K562 (cell line): ENCODE results near the gene OSBPL1A. TPM values are rescaled to one million over a fixed set of nuclear protein-coding genes. Genes with fewer than 3 reads are reported as not detected.

Experiments
- ATAC-seq: fragments of 200-7000 bp; cut with Tn5 transposase; 3 replicates; pipeline ENCODE4 v1.9.1; 2020; ENCODE audit warnings: moderate library complexity
- BruUV-seq: library from RNA; stranded (reverse); fragments of 400-500 nt; replicated peaks from 2 replicates; lab custom pipeline; 2021; lab: Mats Ljungman, UMichigan
- CTCF ChIA-PET: fragments of 300-600 bp; formaldehyde crosslinking; extraction: SDS; loops from one replicate; lab custom pipeline; 2021; ENCODE audit warnings: low intra/inter-chr PET ratio; lab: Yijun Ruan, JAX
- POLR2A ChIA-PET: fragments of 300-600, 350-650 bp; sonication (Branson Sonifier 250); formaldehyde crosslinking; extraction: SDS; loops from one replicate; lab custom pipeline; 2021; ENCODE audit warnings: antibody characterized with exemption, inconsistent platforms; lab: Yijun Ruan, JAX
- DNase-seq, 4 experiments: peaks; one replicate each; pipeline versions ENCODE4 v3.0.0 to v3.0.0-alpha.2; 2011 to 2018; ENCODE audit warnings: low spot score in 3 of 4, mixed read lengths in 3 of 4; ENCODE audit errors: extremely low read depth in 1 of 4
- FAIRE-seq: peaks from 2 replicates; lab custom pipeline; 2011; peaks lifted over from hg19 to GRCh38; lab: Jason Lieb, UNC
- H2AFZ ChIP-seq: 2 replicates; pipeline ENCODE4 v1.6.0; 2011; ENCODE audit warnings: low read depth, low read length, control low read depth, inconsistent platforms
- H3K27ac ChIP-seq: fragments of 200-600 bp; 3 replicates; pipeline ENCODE4 v1.8.0; 2011; ENCODE audit warnings: low read depth, mild to moderate bottlenecking, control low read depth, inconsistent platforms, low read length, moderate library complexity, mixed read lengths; ENCODE audit errors: extremely low read depth
- H3K27me3 ChIP-seq, 2 experiments: fragments of 300-600 bp in 1 of 2; 2 replicates in 1 of 2; 3 replicates in 1 of 2; pipeline versions ENCODE4 v1.6.0 to v1.8.0; 2011; ENCODE audit warnings: inconsistent platforms in 2 of 2, low read length in 2 of 2, mild to moderate bottlenecking in 1 of 2, mixed read lengths in 1 of 2, moderate library complexity in 1 of 2; ENCODE audit not compliant: control insufficient read depth in 2 of 2, insufficient read depth in 2 of 2
- H3K36me3 ChIP-seq: fragments of 300-600 bp; 3 replicates; pipeline ENCODE4 v1.8.0; 2011; ENCODE audit warnings: mild to moderate bottlenecking, low read length, inconsistent platforms; ENCODE audit not compliant: control insufficient read depth, insufficient read depth
- H3K4me1 ChIP-seq, 2 experiments: fragments of 200-600 bp in 1 of 2; replicated peaks in 1 of 2; 2 replicates in 1 of 2; 3 replicates in 1 of 2; pipeline versions ENCODE4 v1.5.1 to v1.8.0; 2011; ENCODE audit warnings: inconsistent platforms in 2 of 2, low read length in 2 of 2, mild to moderate bottlenecking in 1 of 2, mixed read lengths in 1 of 2, moderate library complexity in 1 of 2; ENCODE audit not compliant: control insufficient read depth in 2 of 2, insufficient read depth in 2 of 2
- H3K4me2 ChIP-seq: 2 replicates; pipeline ENCODE4 v1.6.1; 2011; ENCODE audit warnings: low read length, control low read depth, inconsistent platforms, mixed read lengths; ENCODE audit not compliant: insufficient read depth
- H3K4me3 ChIP-seq: fragments of 200-600 bp; sonication (generic), shearing (Covaris generic); 2 replicates; pipeline ENCODE4 v1.5.1; 2016; ENCODE audit warnings: control low read depth, inconsistent platforms
- H3K79me2 ChIP-seq: fragments of 200-600 bp; 3 replicates; pipeline ENCODE4 v1.8.0; 2011; ENCODE audit warnings: low read length, inconsistent platforms; ENCODE audit not compliant: control insufficient read depth, insufficient read depth
- H3K9ac ChIP-seq, 2 experiments: 2 replicates each; pipeline versions ENCODE4 v1.6.0 to v1.6.1; 2011; ENCODE audit warnings: low read depth in 2 of 2, low read length in 2 of 2, control low read depth in 1 of 2, inconsistent platforms in 1 of 2, mild to moderate bottlenecking in 1 of 2, mixed read lengths in 1 of 2; ENCODE audit not compliant: insufficient read depth in 1 of 2
- H3K9me1 ChIP-seq: one replicate; pipeline ENCODE4 v1.6.0; 2011; ENCODE audit warnings: inconsistent platforms, mild to moderate bottlenecking, low read length, moderate library complexity; ENCODE audit not compliant: control insufficient read depth, insufficient read depth
- H3K9me3 ChIP-seq: replicated peaks from 2 replicates; pipeline ENCODE4 v1.5.1; 2011; ENCODE audit warnings: low read depth, low read length, inconsistent platforms; ENCODE audit not compliant: control insufficient read depth, insufficient read depth
- H4K20me1 ChIP-seq: replicated peaks from 2 replicates; pipeline ENCODE4 v1.6.1; 2011; ENCODE audit warnings: low read length, inconsistent platforms, mixed read lengths; ENCODE audit not compliant: control insufficient read depth, insufficient read depth
- ARHGAP35 ChIP-seq: fragments of 450-650 bp; IDR thresholded peaks from 2 replicates; pipeline ENCODE4 v1.6.1; 2018; ENCODE audit not compliant: partially characterized antibody
- ATF4 ChIP-seq: fragments of 450-650 bp; formaldehyde crosslinking; IDR thresholded peaks from 2 replicates; pipeline ENCODE4 v1.4.0; 2022; ENCODE audit warnings: mild to moderate bottlenecking, moderate library complexity
- BACH1 ChIP-seq: fragments of 200-800 bp; sonication (Bioruptor generic); IDR thresholded peaks from 2 replicates; pipeline ENCODE4 v1.6.1; 2016; ENCODE audit warnings: missing genetic modification characterization, missing compliant biosample characterization
- CSDE1 ChIP-seq, 2 experiments: fragments of 450-650 bp; IDR thresholded peaks; 2 replicates each; pipeline ENCODE4 v1.6.1; 2016; ENCODE audit warnings: mild to moderate bottlenecking in 1 of 2
- GATAD2A ChIP-seq: fragments of 450-650 bp; IDR thresholded peaks from 2 replicates; pipeline ENCODE4 v1.6.1; 2017
- HEY1 ChIP-seq: fragments of 250-450 bp; sonication (Bioruptor Pico); IDR thresholded peaks from 2 replicates; pipeline ENCODE4 v1.5.0; 2020; ENCODE audit warnings: mild to moderate bottlenecking, moderate library complexity, borderline replicate concordance
- KAT2B ChIP-seq: IDR thresholded peaks from one replicate; pipeline ENCODE4 v1.6.1; 2012; ENCODE audit warnings: low read depth, mild to moderate bottlenecking, control low read depth, inconsistent platforms, low read length, moderate library complexity
- KAT7 ChIP-seq: sonication (generic); formaldehyde crosslinking; IDR thresholded peaks from 2 replicates; pipeline ENCODE4 v1.8.0; 2022; ENCODE audit warnings: missing genetic modification reagents, mild to moderate bottlenecking, borderline replicate concordance
- MTA3 ChIP-seq: fragments of 450-650 bp; formaldehyde crosslinking; IDR thresholded peaks from 2 replicates; pipeline ENCODE4 v1.6.1; 2017; ENCODE audit warnings: mild to moderate bottlenecking, borderline replicate concordance
- PHF8 ChIP-seq: fragments of 200-600 bp; sonication (generic); IDR thresholded peaks from 2 replicates; pipeline ENCODE4 v1.6.1; 2012; ENCODE audit warnings: mixed run types, mild to moderate bottlenecking, inconsistent platforms, low read length, moderate library complexity, borderline replicate concordance
- POLR2B ChIP-seq: fragments of 450-650 bp; IDR thresholded peaks from 2 replicates; pipeline ENCODE4 v1.6.1; 2018; ENCODE audit warnings: low read depth; ENCODE audit not compliant: partially characterized antibody
- RNF2 ChIP-seq: sonication (generic); IDR thresholded peaks from 2 replicates; pipeline ENCODE4 v1.6.1; 2016
- RUNX1 ChIP-seq: sonication (generic); IDR thresholded peaks from 2 replicates; pipeline ENCODE4 v1.6.1; 2016; ENCODE audit warnings: antibody characterized with exemption, low read depth
- SPI1 ChIP-seq: IDR thresholded peaks from 2 replicates; pipeline ENCODE4 v1.6.1; 2011; ENCODE audit warnings: low read depth, low read length, control low read depth, borderline replicate concordance
- TAF9B ChIP-seq: fragments of 450-650 bp; IDR thresholded peaks from 2 replicates; pipeline ENCODE4 v1.6.1; 2018; ENCODE audit warnings: mild to moderate bottlenecking; ENCODE audit not compliant: partially characterized antibody
- TGIF2 ChIP-seq: sonication (generic); formaldehyde crosslinking; IDR thresholded peaks from 2 replicates; pipeline ENCODE4 v1.8.1; 2022; ENCODE audit warnings: mild to moderate bottlenecking, missing genetic modification reagents, moderate library complexity
- ZKSCAN1 ChIP-seq: fragments of 150-350 bp; IDR thresholded peaks from 2 replicates; pipeline ENCODE4 v1.6.1; 2016; ENCODE audit warnings: low read depth, low read length
- ZKSCAN8 ChIP-seq: fragments of 200-800 bp; sonication (Bioruptor generic); IDR thresholded peaks from 2 replicates; pipeline ENCODE4 v1.6.1; 2016; ENCODE audit warnings: missing genetic modification characterization, missing compliant biosample characterization
- ZNF217 ChIP-seq: sonication (generic); formaldehyde crosslinking; IDR thresholded peaks from 2 replicates; pipeline ENCODE4 v1.8.0; 2022; ENCODE audit warnings: mild to moderate bottlenecking, missing genetic modification reagents
- ZNF263 ChIP-seq: sonication (generic); formaldehyde crosslinking; IDR thresholded peaks from 2 replicates; pipeline ENCODE4 v1.8.0; 2022; ENCODE audit warnings: mild to moderate bottlenecking, missing genetic modification reagents, borderline replicate concordance
- ZNF561 ChIP-seq: fragments of 450-650 bp; formaldehyde crosslinking; conservative IDR thresholded peaks from 2 replicates; pipeline ENCODE4 v1.4.0; 2020; ENCODE audit warnings: mild to moderate bottlenecking, moderate library complexity
- WGBS: fragments of 100-300 bp; shearing (Covaris generic); methylation state at CpG from one replicate; pipeline ENCODE4 v1.1.6; 2016; ENCODE audit warnings: low coverage, mixed read lengths; ENCODE audit not compliant: insufficient coverage; ENCODE audit errors: missing lambda C conversion rate; 5-methylcytosine and 5-hydroxymethylcytosine counted together
- in situ Hi-C: fragments of 300-500 bp; cut with MboI; formaldehyde crosslinking; loops from 4 replicates; pipeline ENCODE4 v1.15.0; 2018; ENCODE audit warnings: inconsistent platforms, mixed read lengths
- intact Hi-C: fragments of 100-400 bp; cut with micrococcal nuclease; formaldehyde crosslinking; loops from 2 replicates; pipeline ENCODE4 v1.14.2; 2022
- polyA plus RNA-seq, 8 experiments: library from polyadenylated mRNA; depleted of rRNA in 4 of 8; stranded (reverse) in 5 of 8; unstranded in 3 of 8; fragments of >200 nt; fragmentation: Nextera tagmentation in 2 of 8; fragmentation: Illumina TruSeq in 1 of 8; extraction: Ambion mirVana in 2 of 8; extraction: Trizol in 1 of 8; gene quantifications; 2 replicates each; pipeline versions ENCODE4 v1.2.1 to v1.2.3, GENCODE V29; 2011 to 2014; ENCODE audit warnings: inconsistent platforms in 1 of 8, missing spikeins in 1 of 8
- total RNA-seq, 7 experiments: library from RNA; depleted of rRNA in 6 of 7; stranded (reverse); fragments of >200 nt in 6 of 7; fragmentation: Illumina TruSeq in 2 of 7; extraction: Trizol in 2 of 7; gene quantifications; 2 replicates each; pipeline versions ENCODE4 v1.2.1 to v1.2.3, GENCODE V29; 2011 to 2021; ENCODE audit warnings: low replicate concordance in 1 of 7
- TF ChIP-seq, protein P1 (sequence below): sonication (generic); formaldehyde crosslinking; IDR thresholded peaks from 2 replicates; pipeline ENCODE4 v1.8.0; 2023; ENCODE audit warnings: mild to moderate bottlenecking, missing genetic modification reagents

OSBPL1A gene
- total and polyA plus RNA-seq, 9 of the 15 experiments (the other 6 are each of a cell fraction or from before 2014, with no cell fraction given) = 0.40 to 0.49 TPM; not detected in 7

GRCh38 chr18:24181806-24182205 lies 215.8 kb downstream of the OSBPL1A start (continued):
- TF ChIP-seq BACH1 (no peak), POLR2B (no peak), HEY1 (CRISPR knock-in tag) (no peak), SPI1 (no peak), RUNX1 (no peak), ZKSCAN1 (no peak)

DNA sequence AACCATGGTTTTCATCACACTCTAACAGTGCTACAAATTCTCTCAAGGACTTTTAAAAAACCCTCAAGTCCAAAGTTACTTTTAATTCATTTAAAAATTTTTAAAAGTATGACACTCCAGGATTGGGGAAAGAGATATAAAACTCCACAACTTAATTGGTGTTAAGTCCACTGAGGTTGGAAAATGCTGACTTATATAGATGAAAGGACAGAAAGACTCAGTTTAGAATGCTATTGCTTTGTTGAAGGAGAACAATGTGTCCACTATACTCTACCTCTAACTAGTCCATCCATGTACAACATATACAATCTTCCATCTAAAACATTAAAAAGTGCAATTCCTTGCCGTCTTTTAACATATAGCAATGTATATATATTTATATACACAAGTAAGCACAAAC lies 217.6 kb downstream of the OSBPL1A start:
- POLR2A ChIA-PET = no interaction called here
- FAIRE-seq (no peak), ATAC-seq (no peak), DNase-seq (no peak)
- Histone ChIP-seq H3K4me3 (no peak overlapping the region), H3K27me3 (peaks cover 3 to 13% of the 10 kb centered on the region in 2 experiments; a peak in 4 of 5 replicates), H3K9me3 (no peaks in the 10 kb centered on the region), H3K9ac (no peak overlapping the region), H3K79me2 (no peaks in the 10 kb centered on the region), H4K20me1 (no peaks in the 10 kb centered on the region), H3K4me1 (no peaks in the 10 kb centered on the region), H3K36me3 (no peaks in the 10 kb centered on the region), H3K27ac (no peak overlapping the region), H3K4me2 (no peak overlapping the region), H3K9me1 (no peaks in the 10 kb centered on the region), H2AFZ (no peak overlapping the region)
- BruUV-seq = no TSS peak
- CTCF ChIA-PET = no interaction called here
- in situ Hi-C loops = no loop called here
- intact Hi-C loops = no loop called here
- WGBS = 0% methylated on average over 1 of the region's 1 CpG
- TF ChIP-seq TGIF2 (CRISPR knock-in tag) (no peak), ATF4 (CRISPR knock-in tag) (no peak), KAT7 (CRISPR knock-in tag) (no peak), ZNF561 (CRISPR knock-in tag) (no peak), ZNF217 (CRISPR knock-in tag) (no peak), GATAD2A (no peak), KAT2B (no peak), RNF2 (no peak), ZKSCAN8 (no peak), PHF8 (no peak), TAF9B (no peak), CSDE1 (IDR thresholded peaks at IDR 0.05) (no peak), ARHGAP35 (no peak), MTA3 (no peak), ZNF263 (no peak)
- TF ChIP-seq, protein P1, sequence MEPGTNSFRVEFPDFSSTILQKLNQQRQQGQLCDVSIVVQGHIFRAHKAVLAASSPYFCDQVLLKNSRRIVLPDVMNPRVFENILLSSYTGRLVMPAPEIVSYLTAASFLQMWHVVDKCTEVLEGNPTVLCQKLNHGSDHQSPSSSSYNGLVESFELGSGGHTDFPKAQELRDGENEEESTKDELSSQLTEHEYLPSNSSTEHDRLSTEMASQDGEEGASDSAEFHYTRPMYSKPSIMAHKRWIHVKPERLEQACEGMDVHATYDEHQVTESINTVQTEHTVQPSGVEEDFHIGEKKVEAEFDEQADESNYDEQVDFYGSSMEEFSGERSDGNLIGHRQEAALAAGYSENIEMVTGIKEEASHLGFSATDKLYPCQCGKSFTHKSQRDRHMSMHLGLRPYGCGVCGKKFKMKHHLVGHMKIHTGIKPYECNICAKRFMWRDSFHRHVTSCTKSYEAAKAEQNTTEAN (CRISPR knock-in tag) = no peak
